NB4 (cell line): ENCODE measurements around the gene CRADD.

ENCODE experiments used
- POLR2A ChIP-seq: IDR thresholded peaks from 2 replicates; pipeline ENCODE4 v1.6.1; 2011; ENCODE audit warnings: mild to moderate bottlenecking; ENCODE audit not compliant: insufficient read length; ENCODE audit errors: extremely low read depth
- TF ChIP-seq, protein P1 (sequence below): IDR thresholded peaks from one replicate; pipeline ENCODE4 v1.5.1; 2012; ENCODE audit warnings: low read depth, low read length

GRCh38 chr12:93736640-93737178 lies 59.5 kb downstream of the CRADD start:
- TF ChIP-seq POLR2A: no peak
- TF ChIP-seq, protein P1, sequence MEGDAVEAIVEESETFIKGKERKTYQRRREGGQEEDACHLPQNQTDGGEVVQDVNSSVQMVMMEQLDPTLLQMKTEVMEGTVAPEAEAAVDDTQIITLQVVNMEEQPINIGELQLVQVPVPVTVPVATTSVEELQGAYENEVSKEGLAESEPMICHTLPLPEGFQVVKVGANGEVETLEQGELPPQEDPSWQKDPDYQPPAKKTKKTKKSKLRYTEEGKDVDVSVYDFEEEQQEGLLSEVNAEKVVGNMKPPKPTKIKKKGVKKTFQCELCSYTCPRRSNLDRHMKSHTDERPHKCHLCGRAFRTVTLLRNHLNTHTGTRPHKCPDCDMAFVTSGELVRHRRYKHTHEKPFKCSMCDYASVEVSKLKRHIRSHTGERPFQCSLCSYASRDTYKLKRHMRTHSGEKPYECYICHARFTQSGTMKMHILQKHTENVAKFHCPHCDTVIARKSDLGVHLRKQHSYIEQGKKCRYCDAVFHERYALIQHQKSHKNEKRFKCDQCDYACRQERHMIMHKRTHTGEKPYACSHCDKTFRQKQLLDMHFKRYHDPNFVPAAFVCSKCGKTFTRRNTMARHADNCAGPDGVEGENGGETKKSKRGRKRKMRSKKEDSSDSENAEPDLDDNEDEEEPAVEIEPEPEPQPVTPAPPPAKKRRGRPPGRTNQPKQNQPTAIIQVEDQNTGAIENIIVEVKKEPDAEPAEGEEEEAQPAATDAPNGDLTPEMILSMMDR: no peak
